HG02981 (cell line): ENCODE measurements around the gene AKIRIN1.
"Not testable (repeated sequence)": the region's sequence is repeated elsewhere in the genome, so short reads cannot be mapped to it uniquely, and the experiment has no call there.

Experiments used
- ATAC-seq: cut with Tn5 transposase; IDR thresholded peaks from one replicate; pipeline ENCODE4 v1.9.1; 2021; ENCODE audit warnings: mild to moderate bottlenecking, moderate library complexity; ENCODE audit not compliant: unreplicated experiment

Gene AKIRIN1

GRCh38 chr1:39036678-39037077, 45.6 kb downstream of the AKIRIN1 start:
- no peak for ATAC-seq

GRCh38 chr1:39043513-39043912, 52.4 kb downstream of the AKIRIN1 start:
- no peak for ATAC-seq

GRCh38 chr1:39044762-39045161, 53.7 kb downstream of the AKIRIN1 start:
- no peak for ATAC-seq

GRCh38 chr1:39045231-39045630, 54.2 kb downstream of the AKIRIN1 start:
- ATAC-seq: no peak

GRCh38 chr1:39046613-39047210, 55.6 kb downstream of the AKIRIN1 start:
- ATAC-seq: no peak

- ATAC-seq: no peak
Measured at GRCh38 chr1:39047374-39048229, 56.5 kb downstream of the AKIRIN1 start.

GRCh38 chr1:39048745-39049370, 57.8 kb downstream of the AKIRIN1 start:
- no peak for ATAC-seq

- ATAC-seq: no peak
Measured at GRCh38 chr1:39050001-39050400, 58.9 kb downstream of the AKIRIN1 start.

GRCh38 chr1:39051193-39051850, 60.2 kb downstream of the AKIRIN1 start:
- not testable (repeated sequence) for ATAC-seq

- ATAC-seq: no peak
Measured at GRCh38 chr1:39051956-39052355, 60.9 kb downstream of the AKIRIN1 start.

- ATAC-seq: not testable (repeated sequence)
Measured at GRCh38 chr1:39055213-39055710, 64.2 kb downstream of the AKIRIN1 start.
